Spinal cord (tissue), 10 donors: ENCODE results near the gene PLCB1. TPM values are rescaled to one million over a fixed set of nuclear protein-coding genes. Genes with fewer than 3 reads are reported as not detected.

Source experiments
- DNase-seq, 6 donors: peaks; one replicate each; pipeline versions ENCODE4 v3.0.0 to v3.0.0-alpha.2; 2013 to 2015; ENCODE audit warnings: low spot score in 6 of 6, low read depth in 4 of 6
- H3K27ac ChIP-seq: one replicate; pipeline ENCODE4 v1.5.1; 2013; ENCODE audit warnings: low read depth, low read length, control low read depth
- H3K27me3 ChIP-seq: one replicate; pipeline ENCODE4 v1.6.1; 2013; ENCODE audit warnings: low read length; ENCODE audit not compliant: control insufficient read depth, insufficient read depth
- H3K36me3 ChIP-seq: one replicate; pipeline ENCODE4 v1.6.1; 2013; ENCODE audit warnings: low read length; ENCODE audit not compliant: control insufficient read depth, insufficient read depth
- H3K4me1 ChIP-seq: one replicate; pipeline ENCODE4 v1.6.1; 2013; ENCODE audit warnings: low read length; ENCODE audit not compliant: control insufficient read depth, insufficient read depth
- H3K4me3 ChIP-seq: one replicate; pipeline ENCODE4 v1.5.1; 2013; ENCODE audit warnings: low read depth, low read length, control low read depth
- H3K9me3 ChIP-seq: one replicate; pipeline ENCODE4 v1.6.1; 2013; ENCODE audit warnings: low read length; ENCODE audit not compliant: control insufficient read depth, insufficient read depth
- WGBS: methylation state at CpG from one replicate; pipeline ENCODE4 v1.1.5; 2013; ENCODE audit warnings: missing lambda C conversion rate; ENCODE audit not compliant: insufficient coverage; 5-methylcytosine and 5-hydroxymethylcytosine counted together
- polyA plus RNA-seq, 2 donors: library from polyadenylated mRNA; unstranded; fragments of 120-200 nt; gene quantifications; one replicate each; pipeline ENCODE4 v1.2.1, GENCODE V29; 2013; ENCODE audit not compliant: insufficient read length in 2 of 2
- total RNA-seq, 2 donors: library from RNA; depleted of rRNA in 1 of 2; stranded (reverse); fragments of 120-200 nt in 1 of 2; fragments of >200 nt in 1 of 2; gene quantifications; one replicate each; pipeline versions ENCODE4 v1.2.3 to v1.2.4, GENCODE V29; 2013 to 2014
- donor health status: healthy.

The PLCB1 gene
- total and polyA plus RNA-seq, 4 donors = 42.9 to 111 (median 88.2) TPM

GRCh38 chr20:8657664-8658063, 525.6 kb downstream of the PLCB1 start:
- no peaks in the 10 kb centered on the region for H3K9me3 ChIP-seq
- no peak overlapping the region for H3K4me3 ChIP-seq
- no peaks in the 10 kb centered on the region for H3K27me3 ChIP-seq
- no peaks in the 10 kb centered on the region for H3K4me1 ChIP-seq
- H3K27ac ChIP-seq = no peak overlapping the region
- DNase-seq = no peak
- H3K36me3 ChIP-seq = no peaks in the 10 kb centered on the region

- Histone ChIP-seq H3K9me3 (no peaks in the 10 kb centered on the region), H3K4me3 (no peak overlapping the region), H3K36me3 (no peaks in the 10 kb centered on the region), H3K27ac (no peak overlapping the region), H3K27me3 (no peaks in the 10 kb centered on the region), H3K4me1 (no peaks in the 10 kb centered on the region)
- 100% methylated on average over 1 of the region's 3 CpGs for WGBS
- DNase-seq = no peak
Observed at GRCh38 chr20:8658103-8658502, 526.0 kb downstream of the PLCB1 start.

- no peaks in the 10 kb centered on the region for H3K4me1 ChIP-seq
- H3K27ac ChIP-seq = no peak overlapping the region
- H3K36me3 ChIP-seq = no peaks in the 10 kb centered on the region
- H3K4me3 ChIP-seq = no peak overlapping the region
- H3K27me3 ChIP-seq = no peaks in the 10 kb centered on the region
- WGBS = 75% methylated on average over 2 of the region's 8 CpGs
- no peaks in the 10 kb centered on the region for H3K9me3 ChIP-seq
- DNase-seq = peak in 1 of 6 donors; percentile 52
Observed at GRCh38 chr20:8661229-8661952, 529.3 kb downstream of the PLCB1 start.

- peak in 1 of 6 donors; percentile 49 for DNase-seq
- H3K36me3 ChIP-seq = no peaks in the 10 kb centered on the region
Observed at GRCh38 chr20:8662433-8662954, 530.4 kb downstream of the PLCB1 start.

GRCh38 chr20:8663424-8663823, 531.4 kb downstream of the PLCB1 start:
- DNase-seq = no peak
- H3K9me3 ChIP-seq = no peaks in the 10 kb centered on the region
- no peak overlapping the region for H3K27ac ChIP-seq
- no peak overlapping the region for H3K4me3 ChIP-seq
- no peaks in the 10 kb centered on the region for H3K27me3 ChIP-seq
- H3K36me3 ChIP-seq = no peaks in the 10 kb centered on the region
- no peaks in the 10 kb centered on the region for H3K4me1 ChIP-seq
- 100% methylated on average over 1 of the region's 1 CpG for WGBS

More at GRCh38 chr20:8662433-8662954, 530.4 kb downstream of the PLCB1 start:
- H3K4me3 ChIP-seq = no peak overlapping the region
- no peaks in the 10 kb centered on the region for H3K9me3 ChIP-seq
- H3K27ac ChIP-seq = no peak overlapping the region
- no peaks in the 10 kb centered on the region for H3K27me3 ChIP-seq
- WGBS = 87% methylated on average over 2 of the region's 5 CpGs
- H3K4me1 ChIP-seq = no peaks in the 10 kb centered on the region

GRCh38 chr20:8664778-8665177, 532.7 kb downstream of the PLCB1 start:
- WGBS = no CpG with 5 or more reads among the region's 4 CpGs
- Histone ChIP-seq H3K27ac (no peak overlapping the region), H3K36me3 (no peaks in the 10 kb centered on the region)

GRCh38 chr20:8667306-8667705, 535.2 kb downstream of the PLCB1 start:
- H3K27ac ChIP-seq = no peak overlapping the region
- no peaks in the 10 kb centered on the region for H3K27me3 ChIP-seq
- 33% methylated on average over 1 of the region's 3 CpGs for whole genome bisulfite sequencing
- DNase-seq = no peak
- no peaks in the 10 kb centered on the region for H3K4me1 ChIP-seq
- no peaks in the 10 kb centered on the region for H3K36me3 ChIP-seq
- H3K9me3 ChIP-seq = no peaks in the 10 kb centered on the region
- no peak overlapping the region for H3K4me3 ChIP-seq

More at GRCh38 chr20:8664778-8665177, 532.7 kb downstream of the PLCB1 start:
- no peaks in the 10 kb centered on the region for H3K9me3 ChIP-seq
- H3K27me3 ChIP-seq = no peaks in the 10 kb centered on the region
- no peak for DNase-seq
- no peak overlapping the region for H3K4me3 ChIP-seq
- no peaks in the 10 kb centered on the region for H3K4me1 ChIP-seq

GRCh38 chr20:8670207-8670892, 538.3 kb downstream of the PLCB1 start:
- H3K27ac ChIP-seq = no peak overlapping the region
- WGBS = 79% methylated on average over 2 of the region's 4 CpGs

GRCh38 chr20:8670893-8671215, 538.8 kb downstream of the PLCB1 start:
- WGBS = 88% methylated on average over 1 of the region's 3 CpGs
- Histone ChIP-seq H3K27ac (no peak overlapping the region), H3K4me1 (no peaks in the 10 kb centered on the region), H3K4me3 (no peak overlapping the region), H3K9me3 (no peaks in the 10 kb centered on the region), H3K27me3 (no peaks in the 10 kb centered on the region), H3K36me3 (no peaks in the 10 kb centered on the region)
- DNase-seq = peak in 2 of 6 donors; percentile 50 to 83

More at GRCh38 chr20:8670207-8670892, 538.3 kb downstream of the PLCB1 start:
- Histone ChIP-seq H3K36me3 (no peaks in the 10 kb centered on the region), H3K27me3 (no peaks in the 10 kb centered on the region), H3K4me1 (no peaks in the 10 kb centered on the region), H3K4me3 (no peak overlapping the region), H3K9me3 (no peaks in the 10 kb centered on the region)
- DNase-seq = no peak
